ENCODE results near the gene TMEM240. TPM values are rescaled to one million over a fixed set of nuclear protein-coding genes. Genes with fewer than 3 reads are reported as not detected.

Gene TMEM240
- total and polyA plus RNA-seq, 4 donors, result 0.14 to 0.33 (median 0.33) TPM; not detected in 1

DNA sequence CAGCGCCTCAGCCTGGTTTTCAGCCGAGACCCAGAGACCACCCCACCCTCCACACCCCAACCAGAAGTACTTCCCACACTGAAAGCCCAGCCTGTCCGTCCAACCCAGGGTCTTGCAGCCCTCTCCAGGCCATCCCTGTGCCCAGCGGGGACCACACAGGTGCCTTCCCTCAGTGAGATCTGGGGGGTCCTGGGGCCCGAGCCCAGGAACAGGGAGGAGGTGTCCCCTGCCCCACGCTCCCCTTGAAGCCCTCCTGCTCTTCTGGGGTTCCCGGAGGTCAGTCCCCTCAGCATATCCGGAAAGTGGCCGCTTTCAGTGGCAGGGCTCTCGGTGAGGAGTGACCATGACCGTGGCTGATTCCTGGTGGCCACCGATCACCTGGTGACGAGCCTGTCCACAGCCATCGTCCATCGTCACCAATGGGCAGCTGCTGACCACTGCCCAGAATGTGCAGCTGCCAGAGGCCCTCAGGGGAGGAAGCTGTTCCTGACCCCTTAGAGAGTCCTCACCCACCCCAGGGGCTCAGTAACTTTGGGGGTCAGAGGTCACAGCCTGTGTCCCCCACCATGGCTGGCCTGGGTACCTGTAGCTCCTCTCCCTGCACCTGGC, 3.4 kb downstream of the TMEM240 start (continued):
- TF ChIP-seq, protein P1, sequence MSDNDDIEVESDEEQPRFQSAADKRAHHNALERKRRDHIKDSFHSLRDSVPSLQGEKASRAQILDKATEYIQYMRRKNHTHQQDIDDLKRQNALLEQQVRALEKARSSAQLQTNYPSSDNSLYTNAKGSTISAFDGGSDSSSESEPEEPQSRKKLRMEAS (IDR thresholded peaks at IDR 0.05), result no peak
- no peak for TF ChIP-seq HNF4A (conservative IDR thresholded peaks at IDR 0.05)
- TF ChIP-seq GABPA (IDR thresholded peaks at IDR 0.05 in 1 of 2, conservative IDR thresholded peaks at IDR 0.05 in 1 of 2), result no peak
- no peak for TF ChIP-seq RXRA (IDR thresholded peaks at IDR 0.05)

DNA sequence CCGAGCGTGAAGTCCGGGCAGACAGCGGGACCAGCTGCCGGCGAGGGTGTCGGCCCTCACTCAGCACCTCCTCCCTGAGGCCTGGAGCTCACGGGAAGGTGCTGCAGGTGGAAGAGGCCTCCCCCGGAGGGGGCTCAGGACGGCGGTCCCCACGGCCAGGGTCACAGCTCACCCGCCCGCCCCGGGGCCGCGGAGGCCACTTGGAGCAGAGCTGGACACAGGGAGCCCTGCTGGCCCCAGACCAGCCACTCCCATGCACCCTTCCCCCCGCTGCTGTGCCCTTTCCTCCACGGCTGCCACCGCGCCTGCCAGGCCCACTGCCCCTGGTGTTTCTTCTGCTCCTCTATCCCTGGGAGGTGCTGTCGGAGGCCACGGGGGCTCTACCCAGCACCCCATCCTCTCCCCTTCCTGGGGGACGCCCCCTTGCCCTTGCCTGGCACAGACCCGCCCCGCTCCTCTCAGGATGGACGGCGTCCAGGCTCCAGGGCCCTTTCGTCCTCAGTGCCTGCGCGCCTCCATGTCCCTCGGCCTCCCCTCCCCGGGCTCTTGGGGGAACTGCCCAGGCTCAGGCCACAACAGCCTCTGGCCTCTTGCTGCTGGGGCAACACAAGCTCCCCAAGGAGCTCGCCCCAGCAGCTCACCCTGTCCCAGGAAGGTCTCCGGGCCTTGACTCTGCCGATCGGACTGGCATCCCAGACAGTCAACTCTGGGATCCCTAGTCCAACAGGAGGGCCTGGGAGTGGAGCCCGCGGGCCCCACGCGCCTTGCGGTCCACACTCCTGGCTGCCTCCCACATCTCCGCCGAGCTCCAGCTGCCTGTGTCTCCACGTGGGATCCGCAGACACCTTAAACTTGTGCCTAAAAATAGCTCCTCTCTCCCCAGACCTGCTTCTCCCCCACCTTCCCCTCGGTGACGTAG, 4.1 kb downstream of the TMEM240 start:
- DNase-seq (ENCODE audit: low spot score), result no peak
- H3K4me1 ChIP-seq (ENCODE audit: control insufficient read depth in 4 of 4, insufficient read depth in 4 of 4, low read length in 3 of 4), result peaks cover 0 to 7% (median 5%) of the 10 kb centered on the region in 4 donors
- no peak overlapping the region for H3K27ac ChIP-seq (ENCODE audit: low read depth in 1 of 2, low read length in 2 of 2)
- H3K36me3 ChIP-seq (ENCODE audit: control insufficient read depth in 4 of 4, insufficient read depth in 3 of 4, low read depth in 1 of 4, low read length in 3 of 4), result peaks cover 0 to 3% (median under 1%) of the 10 kb centered on the region in 4 donors
- no peaks in the 10 kb centered on the region for H3K27me3 ChIP-seq (ENCODE audit: control insufficient read depth in 4 of 4, insufficient read depth in 4 of 4, low read length in 3 of 4)
- WGBS, result 89% methylated on average over 48 of the region's 48 CpGs
- peaks cover 0 to 2% (median 0%) of the 10 kb centered on the region in 4 donors for H3K9me3 ChIP-seq (ENCODE audit: control insufficient read depth in 4 of 4, low read length in 3 of 4)
- no peak overlapping the region for H3K9ac ChIP-seq (ENCODE audit: low read depth in 1 of 2, low read length in 2 of 2)
- TF ChIP-seq HNF4G (IDR thresholded peaks at IDR 0.05) (no peak), SP1 (IDR thresholded peaks at IDR 0.05) (no peak), RXRA (IDR thresholded peaks at IDR 0.05) (no peak), RAD21 (IDR thresholded peaks at IDR 0.05) (no peak), JUND (IDR thresholded peaks at IDR 0.05) (no peak), GABPA (IDR thresholded peaks at IDR 0.05 in 1 of 2, conservative IDR thresholded peaks at IDR 0.05 in 1 of 2) (no peak), HNF4A (conservative IDR thresholded peaks at IDR 0.05) (no peak)
- TF ChIP-seq, protein P2, sequence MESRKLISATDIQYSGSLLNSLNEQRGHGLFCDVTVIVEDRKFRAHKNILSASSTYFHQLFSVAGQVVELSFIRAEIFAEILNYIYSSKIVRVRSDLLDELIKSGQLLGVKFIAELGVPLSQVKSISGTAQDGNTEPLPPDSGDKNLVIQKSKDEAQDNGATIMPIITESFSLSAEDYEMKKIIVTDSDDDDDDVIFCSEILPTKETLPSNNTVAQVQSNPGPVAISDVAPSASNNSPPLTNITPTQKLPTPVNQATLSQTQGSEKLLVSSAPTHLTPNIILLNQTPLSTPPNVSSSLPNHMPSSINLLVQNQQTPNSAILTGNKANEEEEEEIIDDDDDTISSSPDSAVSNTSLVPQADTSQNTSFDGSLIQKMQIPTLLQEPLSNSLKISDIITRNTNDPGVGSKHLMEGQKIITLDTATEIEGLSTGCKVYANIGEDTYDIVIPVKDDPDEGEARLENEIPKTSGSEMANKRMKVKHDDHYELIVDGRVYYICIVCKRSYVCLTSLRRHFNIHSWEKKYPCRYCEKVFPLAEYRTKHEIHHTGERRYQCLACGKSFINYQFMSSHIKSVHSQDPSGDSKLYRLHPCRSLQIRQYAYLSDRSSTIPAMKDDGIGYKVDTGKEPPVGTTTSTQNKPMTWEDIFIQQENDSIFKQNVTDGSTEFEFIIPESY (IDR thresholded peaks at IDR 0.05), result no peak
- TF ChIP-seq, protein P3, sequence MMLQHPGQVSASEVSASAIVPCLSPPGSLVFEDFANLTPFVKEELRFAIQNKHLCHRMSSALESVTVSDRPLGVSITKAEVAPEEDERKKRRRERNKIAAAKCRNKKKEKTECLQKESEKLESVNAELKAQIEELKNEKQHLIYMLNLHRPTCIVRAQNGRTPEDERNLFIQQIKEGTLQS (IDR thresholded peaks at IDR 0.05), result no peak
- TF ChIP-seq, protein P4, sequence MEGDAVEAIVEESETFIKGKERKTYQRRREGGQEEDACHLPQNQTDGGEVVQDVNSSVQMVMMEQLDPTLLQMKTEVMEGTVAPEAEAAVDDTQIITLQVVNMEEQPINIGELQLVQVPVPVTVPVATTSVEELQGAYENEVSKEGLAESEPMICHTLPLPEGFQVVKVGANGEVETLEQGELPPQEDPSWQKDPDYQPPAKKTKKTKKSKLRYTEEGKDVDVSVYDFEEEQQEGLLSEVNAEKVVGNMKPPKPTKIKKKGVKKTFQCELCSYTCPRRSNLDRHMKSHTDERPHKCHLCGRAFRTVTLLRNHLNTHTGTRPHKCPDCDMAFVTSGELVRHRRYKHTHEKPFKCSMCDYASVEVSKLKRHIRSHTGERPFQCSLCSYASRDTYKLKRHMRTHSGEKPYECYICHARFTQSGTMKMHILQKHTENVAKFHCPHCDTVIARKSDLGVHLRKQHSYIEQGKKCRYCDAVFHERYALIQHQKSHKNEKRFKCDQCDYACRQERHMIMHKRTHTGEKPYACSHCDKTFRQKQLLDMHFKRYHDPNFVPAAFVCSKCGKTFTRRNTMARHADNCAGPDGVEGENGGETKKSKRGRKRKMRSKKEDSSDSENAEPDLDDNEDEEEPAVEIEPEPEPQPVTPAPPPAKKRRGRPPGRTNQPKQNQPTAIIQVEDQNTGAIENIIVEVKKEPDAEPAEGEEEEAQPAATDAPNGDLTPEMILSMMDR (IDR thresholded peaks at IDR 0.05; ENCODE audit: low read depth, low read length, missing input control), result no peak
- no peak overlapping the region for H3K4me3 ChIP-seq (ENCODE audit: low read depth in 1 of 3, low read length in 3 of 3)

DNA sequence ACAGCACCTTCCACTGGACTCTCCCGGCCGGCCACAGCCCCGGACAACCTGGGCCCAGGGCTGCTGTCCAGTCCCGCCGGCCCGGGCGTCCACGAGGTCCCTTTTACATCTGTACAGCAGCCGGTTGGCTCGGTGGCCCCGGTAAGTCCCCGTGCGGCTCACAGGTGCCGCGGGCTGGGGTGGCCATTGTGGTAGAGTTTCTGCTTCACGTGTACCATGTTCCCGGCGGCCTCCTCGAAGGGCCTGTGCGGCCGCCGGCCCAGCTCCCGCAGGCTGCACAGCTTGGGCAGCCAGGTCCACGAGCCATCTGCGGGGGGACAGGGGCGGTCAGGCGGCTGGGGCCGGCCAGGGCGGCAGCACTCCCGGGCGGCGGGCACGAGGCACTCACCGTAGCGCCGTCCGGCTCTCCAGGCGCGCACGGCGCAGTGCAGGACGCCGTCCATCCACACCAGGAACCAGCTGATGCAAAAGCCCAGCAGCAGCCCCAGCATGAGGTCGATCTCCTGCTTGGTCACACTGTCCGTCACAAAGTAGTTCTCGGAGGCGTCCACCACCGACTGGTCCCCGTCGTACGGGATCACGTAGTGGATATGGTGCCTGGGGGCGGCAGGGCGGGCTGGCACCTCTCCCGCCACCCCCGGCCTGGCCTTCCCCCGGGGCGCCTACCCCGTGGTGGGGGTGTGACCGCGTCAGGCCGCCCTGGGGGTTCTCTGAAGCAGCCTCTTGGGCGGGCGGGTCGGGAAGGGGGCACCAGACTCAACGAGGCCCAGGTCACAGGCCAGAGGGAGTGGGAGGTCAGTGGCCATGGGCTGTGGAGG, 5.0 kb downstream of the TMEM240 start:
- Histone ChIP-seq H3K4me1 (ENCODE audit: control insufficient read depth in 4 of 4, insufficient read depth in 4 of 4, low read length in 3 of 4) (no peaks in the 10 kb centered on the region), H3K27me3 (ENCODE audit: control insufficient read depth in 4 of 4, insufficient read depth in 4 of 4, low read length in 3 of 4) (no peaks in the 10 kb centered on the region), H3K9me3 (ENCODE audit: control insufficient read depth in 4 of 4, low read length in 3 of 4) (peaks cover 0 to 2% (median 0%) of the 10 kb centered on the region in 4 donors), H3K27ac (ENCODE audit: low read depth in 1 of 2, low read length in 2 of 2) (no peak overlapping the region), H3K9ac (ENCODE audit: low read depth in 1 of 2, low read length in 2 of 2) (no peak overlapping the region), H3K36me3 (ENCODE audit: control insufficient read depth in 4 of 4, insufficient read depth in 3 of 4, low read depth in 1 of 4, low read length in 3 of 4) (no peaks in the 10 kb centered on the region), H3K4me3 (ENCODE audit: low read depth in 1 of 3, low read length in 3 of 3) (no peak overlapping the region)
- no peak for TF ChIP-seq JUND (IDR thresholded peaks at IDR 0.05)
- no peak for TF ChIP-seq YY1 (IDR thresholded peaks at IDR 0.05)
- no peak for TF ChIP-seq GABPA (IDR thresholded peaks at IDR 0.05 in 1 of 2, conservative IDR thresholded peaks at IDR 0.05 in 1 of 2)
- TF ChIP-seq, protein P4 (IDR thresholded peaks at IDR 0.05; ENCODE audit: low read depth, low read length, missing input control), result no peak
- WGBS, result 96% methylated on average over 66 of the region's 66 CpGs
- no peak for DNase-seq (ENCODE audit: low spot score)

All from liver (tissue), 9 donors.